ENCODE results near the gene UBXN1.
"Not testable (repeated sequence)": the region's sequence is repeated elsewhere in the genome, so short reads cannot be mapped to it uniquely, and the experiment has no call there.

UBXN1 gene

DNA sequence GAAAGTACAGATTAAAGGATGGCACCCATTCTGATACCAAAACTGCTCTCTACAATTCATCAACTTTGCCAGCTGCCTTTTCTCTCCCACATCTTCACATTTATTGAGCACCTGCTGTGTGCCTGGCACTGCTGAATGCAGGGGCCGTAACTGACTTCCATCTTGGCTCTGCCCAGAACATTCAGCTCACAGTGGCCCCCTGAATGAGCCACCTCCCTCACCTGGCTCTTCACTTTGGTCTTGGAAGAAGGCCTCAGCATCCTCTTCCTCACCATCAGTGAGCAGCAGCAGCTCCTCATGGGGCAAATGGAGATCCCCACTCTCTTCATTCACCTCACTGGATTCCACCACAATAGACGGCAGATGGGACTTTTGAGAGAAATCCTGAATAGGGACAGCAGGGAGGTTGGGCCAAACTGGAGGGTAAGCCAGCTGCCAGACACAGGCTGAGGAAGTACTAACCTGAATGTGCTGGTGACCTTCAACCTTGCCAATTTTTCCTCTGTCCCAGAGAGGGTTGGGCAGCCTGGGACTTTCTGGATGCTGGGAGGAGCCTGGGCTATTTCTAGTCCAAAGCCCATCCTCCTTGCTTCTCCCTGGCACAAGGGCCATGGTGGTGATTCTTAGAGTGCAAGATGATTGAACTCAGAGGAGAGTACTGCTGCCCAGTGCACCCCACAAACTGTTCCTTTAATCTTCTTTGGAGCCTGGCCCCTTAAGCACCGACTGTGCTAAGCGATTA, 9.3 kb downstream of the UBXN1 start:
- DNase-seq = no peak

DNA sequence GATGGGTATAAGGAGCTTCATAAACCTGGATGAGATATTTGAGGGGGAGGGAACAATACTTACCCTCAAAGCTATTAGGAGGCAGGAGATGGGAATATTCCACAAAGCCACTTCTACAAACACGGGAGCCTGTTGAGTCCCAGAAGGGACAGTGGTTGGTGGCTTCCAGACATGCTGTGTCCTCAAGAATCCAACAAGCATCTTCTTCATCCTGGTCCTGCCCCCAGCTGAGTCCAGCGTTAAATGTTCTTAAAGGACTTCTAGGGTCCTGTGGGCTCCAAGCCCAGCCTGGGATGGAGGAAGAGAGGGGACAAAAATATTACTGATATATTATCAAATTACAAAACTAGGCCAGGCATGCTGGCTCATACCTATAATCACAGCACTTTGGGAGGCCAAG, 11.4 kb downstream of the UBXN1 start:
- no peak for DNase-seq

DNA sequence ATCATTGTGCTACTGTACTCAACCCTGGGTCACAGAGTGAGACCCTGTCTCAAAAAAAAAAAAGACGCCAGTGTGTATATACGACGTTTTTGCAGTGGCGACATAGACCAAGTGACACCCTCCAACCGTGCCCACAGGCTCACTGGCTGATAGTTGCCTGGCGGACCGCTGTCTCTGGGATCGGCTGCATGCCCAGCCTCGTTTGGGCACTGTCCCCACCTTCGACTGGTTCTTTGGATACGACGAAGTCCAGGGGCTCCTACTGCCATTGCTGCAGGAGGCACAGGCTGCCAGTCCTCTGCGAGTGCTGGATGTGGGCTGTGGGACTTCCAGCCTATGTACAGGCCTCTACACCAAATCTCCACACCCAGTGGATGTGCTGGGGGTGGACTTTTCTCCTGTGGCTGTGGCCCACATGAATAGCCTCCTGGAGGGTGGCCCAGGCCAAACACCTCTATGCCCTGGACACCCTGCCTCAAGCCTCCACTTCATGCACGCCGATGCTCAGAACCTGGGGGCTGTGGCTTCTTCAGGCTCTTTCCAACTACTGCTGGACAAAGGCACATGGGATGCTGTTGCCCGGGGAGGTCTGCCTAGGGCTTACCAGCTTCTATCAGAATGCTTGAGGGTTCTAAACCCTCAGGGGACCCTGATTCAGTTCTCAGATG, 12.5 kb downstream of the UBXN1 start:
- no peak for DNase-seq

DNA sequence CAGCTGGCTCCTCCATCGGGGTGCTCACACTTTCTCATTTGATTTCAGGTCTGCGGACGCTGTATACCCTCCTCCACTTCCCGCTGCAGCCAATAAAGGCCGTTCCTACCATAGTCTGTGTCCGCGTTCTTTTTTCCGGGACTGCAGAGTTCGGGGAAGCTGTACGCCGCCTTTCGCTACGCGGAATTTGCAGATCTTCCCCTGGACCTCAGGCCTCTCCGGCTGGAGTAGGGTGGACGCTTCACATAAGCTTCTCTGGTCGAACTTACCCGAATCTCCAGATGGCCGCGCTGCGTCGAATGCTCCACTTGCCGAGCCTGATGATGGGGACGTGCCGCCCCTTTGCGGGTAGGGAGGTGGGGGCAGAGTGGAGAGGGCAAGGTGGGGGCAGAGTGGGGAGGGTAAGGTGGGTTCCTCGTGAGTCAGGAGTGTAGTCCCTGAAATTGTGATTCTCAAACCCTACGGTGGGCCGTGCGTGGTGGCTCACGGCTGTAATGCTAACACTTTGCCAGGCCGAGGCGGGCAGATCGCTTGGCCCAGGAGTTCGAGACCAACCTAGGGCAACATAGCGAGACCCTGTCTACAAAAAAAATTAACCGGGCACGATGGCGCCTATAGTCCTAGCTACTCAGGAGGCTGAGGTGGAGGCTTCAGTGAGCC, 13.1 kb downstream of the UBXN1 start:
- peak; percentile 68 for DNase-seq

DNA sequence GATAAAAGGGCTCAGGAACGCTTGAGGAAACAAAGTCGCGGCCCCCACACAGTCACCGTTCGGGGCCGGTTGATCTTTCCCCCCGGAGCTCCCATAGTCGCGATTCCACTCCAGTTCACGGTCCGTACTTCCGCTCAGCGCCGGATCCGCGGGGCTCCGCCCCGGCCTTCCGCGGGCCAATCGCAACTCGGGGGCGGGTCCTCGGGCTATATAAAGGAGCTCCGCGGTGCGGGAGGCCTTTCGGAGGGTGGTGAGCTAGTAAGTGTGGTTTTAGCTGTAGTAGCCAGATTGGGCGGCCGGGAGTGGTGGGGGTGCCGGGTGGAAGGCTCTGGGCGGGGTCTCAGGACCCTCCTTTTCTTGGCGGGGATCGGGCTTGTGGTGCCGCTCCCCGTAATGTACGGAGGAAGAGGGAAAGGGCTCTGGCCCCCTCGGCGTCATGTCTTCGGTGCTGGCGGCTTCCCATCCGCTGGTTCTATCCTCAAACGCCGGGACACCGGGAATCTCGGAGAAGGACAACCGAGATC, 13.7 kb downstream of the UBXN1 start, which contains the start of the genes C11orf98 and CSKMT:
C11orf98 (minus strand) TSS at position 136 of the 524 bp plus-strand sequence; CDS start at position 95, 41 bp downstream.
CSKMT (plus strand) TSS at position 238 of the 524 bp plus-strand sequence. CDS start 568 bp downstream, outside the sequence.
- peak; percentile 95 for DNase-seq

GRCh38 chr11:62664405-62665074, 14.3 kb downstream of the UBXN1 start:
- DNase-seq = peak; percentile 64

GRCh38 chr11:62656796-62657429, 22.0 kb downstream of the UBXN1 start:
- DNase-seq = no peak

DNA sequence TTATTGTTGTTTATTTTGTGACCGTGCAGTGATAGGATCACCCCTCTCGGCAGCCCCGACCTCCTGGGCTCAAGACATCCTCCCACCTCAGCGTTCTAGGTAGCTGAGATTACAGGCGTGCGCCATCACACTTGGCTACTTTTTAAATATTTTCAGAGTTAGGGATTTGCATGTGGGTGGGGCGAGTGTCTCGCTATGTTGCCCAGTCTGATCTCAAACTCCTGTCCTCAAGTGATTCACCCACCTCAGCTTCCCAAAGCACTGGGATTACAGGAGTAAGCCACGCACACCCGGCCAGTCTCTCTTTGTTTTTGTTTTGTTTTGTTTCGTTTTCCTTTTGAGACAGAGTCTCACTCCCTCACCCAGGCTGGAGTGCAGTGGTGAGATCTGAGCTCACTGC, 24.6 kb downstream of the UBXN1 start:
- no peak for DNase-seq

- no peak for DNase-seq
Observed at GRCh38 chr11:62652161-62653006, 26.5 kb downstream of the UBXN1 start.

DNA sequence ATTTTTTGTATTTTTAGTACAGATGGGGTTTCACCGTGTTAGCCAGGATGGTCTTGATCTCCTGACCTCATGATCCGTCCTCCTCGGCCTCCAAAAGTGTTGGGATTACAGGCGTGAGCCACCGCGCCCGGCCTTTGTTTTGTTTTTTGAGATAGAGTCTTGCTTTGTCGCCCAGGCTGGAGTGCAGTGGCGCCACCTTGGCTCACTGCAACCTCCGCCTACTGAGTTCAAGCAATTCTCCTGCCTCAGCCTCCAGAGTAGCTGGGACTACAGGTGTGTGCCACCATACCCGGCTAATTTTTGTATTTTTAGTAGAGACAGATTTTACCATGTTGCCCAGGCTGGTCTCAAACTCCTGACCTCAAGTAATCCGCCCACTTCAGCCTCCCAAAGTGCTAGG, 28.6 kb downstream of the UBXN1 start:
- not testable (repeated sequence) for DNase-seq

- no peak for DNase-seq
Observed at GRCh38 chr11:62649486-62649885, 29.4 kb downstream of the UBXN1 start.

DNA sequence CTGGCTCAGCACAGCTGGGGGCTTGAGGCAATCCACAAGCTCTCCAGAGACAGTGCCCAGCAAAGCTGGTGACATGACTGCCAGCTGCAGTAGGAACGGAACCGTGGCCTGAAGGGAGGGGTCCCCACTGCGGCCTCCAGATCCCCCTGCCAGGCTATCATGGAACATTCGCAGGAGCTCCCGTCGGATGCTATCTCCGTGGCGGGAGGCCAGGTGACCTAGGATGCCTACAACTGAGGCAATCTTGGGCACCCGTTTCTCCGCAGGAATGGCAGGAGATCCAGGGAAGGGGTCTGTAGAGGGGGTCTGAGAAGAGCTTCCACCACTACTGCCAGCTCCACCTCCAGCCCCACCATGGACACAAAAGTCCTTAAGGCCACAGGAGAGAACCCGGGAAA, 29.9 kb downstream of the UBXN1 start:
- no peak for DNase-seq

DNA sequence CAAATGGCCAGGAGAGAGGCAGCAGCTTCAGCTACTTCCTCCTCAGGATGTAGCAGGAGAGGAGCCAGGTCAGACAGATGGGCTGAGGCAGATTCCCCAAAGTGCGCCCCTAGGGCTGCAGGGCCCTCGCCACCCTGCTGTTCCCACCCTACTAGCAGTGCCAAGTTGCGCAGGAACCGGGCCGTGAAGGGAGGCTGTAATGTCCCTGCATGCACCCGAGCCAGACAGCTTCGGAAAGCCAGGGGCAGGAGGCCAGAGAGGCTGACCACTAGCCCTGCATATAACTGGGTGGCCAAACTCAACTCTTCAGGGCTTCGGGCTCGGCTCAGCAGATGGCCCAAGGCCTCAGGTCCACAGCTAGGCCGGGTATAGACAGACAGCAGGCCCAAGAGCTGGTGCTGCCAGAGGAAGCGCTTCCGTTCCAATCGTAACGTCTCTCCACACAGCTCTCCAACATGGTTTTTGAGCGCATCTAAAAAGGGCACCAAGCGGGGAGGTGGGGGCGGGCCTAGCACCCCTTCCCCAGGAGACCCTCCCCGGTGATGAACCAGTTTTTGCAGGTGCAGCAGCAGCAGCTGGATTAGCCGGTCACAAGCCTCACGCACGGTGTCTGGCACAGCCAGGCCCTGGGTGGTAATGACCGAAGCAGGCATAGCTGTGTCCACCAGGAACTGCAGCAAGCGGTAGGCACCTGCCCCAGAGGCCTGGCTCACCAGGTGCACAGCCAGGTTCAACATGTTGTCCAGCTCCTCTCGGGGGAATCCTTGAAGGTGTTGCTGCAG, 30.5 kb downstream of the UBXN1 start:
- no peak for DNase-seq

- DNase-seq = no peak
Observed at GRCh38 chr11:62647609-62648005, 31.3 kb downstream of the UBXN1 start.

- DNase-seq = no peak
Observed at GRCh38 chr11:62646825-62647608, 31.9 kb downstream of the UBXN1 start.

DNA sequence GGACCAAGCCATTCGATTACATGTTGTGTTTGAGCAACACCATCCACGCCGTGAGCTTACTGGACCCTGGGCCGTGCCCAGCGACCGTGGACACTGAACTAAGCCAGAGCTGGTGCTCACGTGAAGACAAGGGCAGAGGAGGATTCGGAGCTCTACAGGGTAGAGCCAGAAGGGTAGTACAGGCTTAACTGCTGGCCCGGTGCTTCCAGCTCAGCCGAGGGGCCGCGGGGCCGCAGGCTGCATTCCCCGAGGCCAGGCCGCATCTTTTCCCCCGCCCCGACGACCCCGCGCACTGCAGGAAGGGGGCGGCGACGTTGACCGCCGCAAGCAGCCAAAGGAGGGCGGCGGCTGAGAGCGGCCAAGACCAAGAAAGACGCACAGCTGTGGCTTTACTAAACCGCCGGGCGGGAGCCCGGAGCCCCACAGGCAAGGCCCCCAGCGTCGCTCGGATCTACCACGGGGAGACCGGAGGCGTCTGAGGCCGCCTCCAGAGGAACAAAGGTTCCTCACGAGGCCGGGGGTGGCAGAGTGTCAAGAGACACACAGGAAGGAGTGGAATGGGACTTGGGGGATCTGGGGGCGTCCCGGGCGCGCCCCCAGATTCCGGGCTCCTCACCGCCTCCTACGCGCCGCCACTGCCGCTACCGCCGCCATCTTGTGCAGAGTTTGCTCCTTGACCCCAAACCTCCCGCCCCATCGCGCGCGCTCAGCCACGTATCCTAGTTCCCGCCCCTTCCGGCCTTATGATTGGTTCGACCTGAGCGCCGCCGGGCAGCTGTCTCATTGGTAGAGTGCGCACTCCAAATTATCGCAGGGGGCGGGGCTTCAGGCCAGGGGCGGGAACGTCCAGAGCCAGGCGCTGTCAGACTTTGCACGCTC, 32.7 kb downstream of the UBXN1 start, which contains the start of gene GANAB:
GANAB (minus strand) TSS at position 668 of the 879 bp plus-strand sequence; CDS start at position 654, 14 bp downstream.
- DNase-seq = peak; percentile 99

DNA sequence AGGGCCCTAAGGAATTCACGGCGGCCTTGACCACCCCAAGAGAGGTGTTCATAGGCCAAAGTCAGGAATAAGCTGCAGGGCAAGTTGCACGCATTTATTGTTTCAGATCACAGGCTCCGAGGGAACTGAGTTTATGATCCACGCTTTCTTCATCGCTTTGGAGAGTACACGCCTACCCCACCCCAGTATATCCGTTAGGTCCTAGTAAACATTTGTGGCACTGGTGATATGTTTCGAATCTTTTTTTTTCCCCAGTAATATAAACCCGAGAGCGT, 33.3 kb downstream of the UBXN1 start:
- DNase-seq = no peak

GRCh38 chr11:62644220-62644619, 34.7 kb downstream of the UBXN1 start:
- no peak for DNase-seq

DNA sequence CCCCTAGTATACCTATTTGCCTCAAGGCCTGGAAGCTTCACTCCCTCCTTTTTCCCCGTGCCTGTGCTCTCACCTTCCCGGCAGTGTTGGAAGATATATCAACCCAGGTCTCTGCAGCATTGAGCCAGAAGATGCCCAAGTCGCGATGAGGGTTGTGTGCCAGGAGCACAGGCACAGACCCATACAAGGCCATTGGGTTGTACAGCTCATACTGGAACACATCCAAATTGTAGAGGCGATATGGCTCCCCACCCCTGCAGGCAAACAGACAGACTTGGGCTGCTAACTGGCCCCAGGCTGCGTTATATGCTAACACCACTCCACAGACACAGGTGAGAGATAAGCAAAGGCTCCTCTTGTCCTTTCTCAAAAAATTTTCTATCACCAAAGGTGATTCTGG, 46.4 kb downstream of the UBXN1 start:
- DNase-seq = no peak
